ENCODE data around the gene ECHS1. TPM values are rescaled to one million over a fixed set of nuclear protein-coding genes. Genes with fewer than 3 reads are reported as not detected.

Gene ECHS1
- total and polyA plus RNA-seq, 2 donors (not counting 1 experiment from before 2014, with no cell fraction given), result 19.3 to 29.5 TPM

DNA sequence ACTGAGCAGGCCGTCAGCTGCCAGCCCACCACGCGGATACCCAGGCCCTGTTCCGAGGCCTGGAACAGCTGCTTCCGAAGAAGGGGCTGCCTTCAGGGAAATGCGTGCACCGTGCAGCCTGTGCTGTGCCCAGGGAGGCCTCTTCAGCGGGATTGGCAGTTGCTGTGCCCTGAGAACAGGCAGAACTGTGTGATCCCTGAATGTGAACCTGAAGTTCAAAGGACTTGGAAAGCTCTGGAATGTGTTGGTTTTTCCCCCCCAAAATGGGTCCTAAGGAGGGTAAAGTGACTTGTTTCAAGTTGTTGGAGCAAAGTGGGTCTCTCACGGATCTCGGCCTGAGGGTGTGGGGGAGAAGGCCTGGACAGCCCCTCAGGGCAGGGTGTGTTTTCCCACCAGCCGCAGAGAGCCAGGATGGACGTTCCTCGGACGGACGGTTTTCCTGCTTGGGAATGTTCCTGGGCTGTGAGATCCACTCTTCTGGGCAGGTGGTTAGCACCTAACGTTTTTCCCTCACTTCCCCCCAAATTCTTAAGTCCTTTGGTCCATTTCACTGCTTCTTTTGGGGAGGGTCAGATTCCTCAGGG lies 49.2 kb upstream of the ECHS1 start:
- peaks cover 0 to 9% of the 10 kb centered on the region in 2 experiments for H3K36me3 ChIP-seq (replicated peaks in 1 of 2; ENCODE audit: control extremely low read depth in 1 of 2, control insufficient read depth in 1 of 2, extremely low read depth in 1 of 2, insufficient read depth in 2 of 2, low read length in 1 of 2)
- no peak for DNase-seq
- 95% methylated on average over 13 of the region's 16 CpGs for WGBS (ENCODE audit: insufficient coverage)
- H3K4me1 Mint-ChIP-seq, result peaks cover 6% of the 10 kb centered on the region
- H3K9me3 ChIP-seq (ENCODE audit: control extremely low read depth in 1 of 3, control insufficient read depth in 2 of 3, insufficient read depth in 1 of 3, low read length in 2 of 3), result no peaks in the 10 kb centered on the region
- peak overlapping the region; percentile 60 for H3K4me2 ChIP-seq (replicated peaks; ENCODE audit: low read depth, low read length, poor library complexity, severe bottlenecking)
- no peak for ATAC-seq (ENCODE audit: low read depth)
- H3K27me3 Mint-ChIP-seq, result no peaks in the 10 kb centered on the region
- CTCF ChIA-PET, result interaction anchor here (1.2 kb wide), 1 partner anchor 93 kb away, joined by 4 read pairs; no protein-coding TSS in a partner anchor
- H2AFZ ChIP-seq (ENCODE audit: insufficient read depth, low read depth, low read length, poor library complexity, severe bottlenecking), result no peak overlapping the region
- POLR2A ChIA-PET, result no interaction called here
- no peak overlapping the region for H3K9ac ChIP-seq (ENCODE audit: low read length)
- H3K27ac Mint-ChIP-seq, result no peak overlapping the region
- H3K4me3 Mint-ChIP-seq, result peak overlapping the region; percentile 26
- H3K4me3 ChIP-seq (ENCODE audit: control extremely low read depth in 1 of 5, extremely low read depth in 1 of 5, insufficient read depth in 1 of 5, low read depth in 2 of 5, low read length in 4 of 5), result no peak overlapping the region
- peaks cover 20% of the 10 kb centered on the region for H3K79me2 ChIP-seq (ENCODE audit: control insufficient read depth, insufficient read depth, low read length)
- peaks cover 0 to 4% (median 2%) of the 10 kb centered on the region in 4 experiments for H3K27me3 ChIP-seq (replicated peaks in 1 of 4; ENCODE audit: control extremely low read depth in 1 of 4, control insufficient read depth in 3 of 4, insufficient read depth in 4 of 4, low read length in 3 of 4)
- H3K27ac ChIP-seq (ENCODE audit: low read length in 2 of 2), result no peak overlapping the region
- intact Hi-C loops (cut with micrococcal nuclease), result no loop called here
- H4K20me1 ChIP-seq (ENCODE audit: control insufficient read depth, insufficient read depth, low read length, poor library complexity, severe bottlenecking), result peaks cover 37% of the 10 kb centered on the region
- no peak for TF ChIP-seq EZH2 (IDR thresholded peaks at IDR 0.05; ENCODE audit: borderline replicate concordance, insufficient read depth, low read depth, low read length, poor library complexity, severe bottlenecking)
- TF ChIP-seq, protein P1, sequence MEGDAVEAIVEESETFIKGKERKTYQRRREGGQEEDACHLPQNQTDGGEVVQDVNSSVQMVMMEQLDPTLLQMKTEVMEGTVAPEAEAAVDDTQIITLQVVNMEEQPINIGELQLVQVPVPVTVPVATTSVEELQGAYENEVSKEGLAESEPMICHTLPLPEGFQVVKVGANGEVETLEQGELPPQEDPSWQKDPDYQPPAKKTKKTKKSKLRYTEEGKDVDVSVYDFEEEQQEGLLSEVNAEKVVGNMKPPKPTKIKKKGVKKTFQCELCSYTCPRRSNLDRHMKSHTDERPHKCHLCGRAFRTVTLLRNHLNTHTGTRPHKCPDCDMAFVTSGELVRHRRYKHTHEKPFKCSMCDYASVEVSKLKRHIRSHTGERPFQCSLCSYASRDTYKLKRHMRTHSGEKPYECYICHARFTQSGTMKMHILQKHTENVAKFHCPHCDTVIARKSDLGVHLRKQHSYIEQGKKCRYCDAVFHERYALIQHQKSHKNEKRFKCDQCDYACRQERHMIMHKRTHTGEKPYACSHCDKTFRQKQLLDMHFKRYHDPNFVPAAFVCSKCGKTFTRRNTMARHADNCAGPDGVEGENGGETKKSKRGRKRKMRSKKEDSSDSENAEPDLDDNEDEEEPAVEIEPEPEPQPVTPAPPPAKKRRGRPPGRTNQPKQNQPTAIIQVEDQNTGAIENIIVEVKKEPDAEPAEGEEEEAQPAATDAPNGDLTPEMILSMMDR (IDR thresholded peaks at IDR 0.05), result no peak
- no peaks in the 10 kb centered on the region for H3K9me3 Mint-ChIP-seq (ENCODE audit: insufficient read depth)
- peaks cover 2 to 5% of the 10 kb centered on the region in 2 donors for H3K4me1 ChIP-seq (ENCODE audit: control insufficient read depth in 2 of 2, insufficient read depth in 2 of 2, low read length in 2 of 2)

Data from B cell (primary cell).